SK-N-SH treated with all-trans-retinoic acid at 6 μM for 48 hours (cell line): ENCODE measurements around the gene CD63.

Experiments used
- CSDC2 ChIP-seq: fragments of 250-450 bp; sonication (Bioruptor Pico); IDR thresholded peaks from 2 replicates; pipeline ENCODE4 v1.5.0; 2020; ENCODE audit warnings: mild to moderate bottlenecking, moderate library complexity
- CSRNP3 ChIP-seq: fragments of 250-450 bp; sonication (Bioruptor Pico); IDR thresholded peaks from 2 replicates; pipeline ENCODE4 v1.5.1; 2021; ENCODE audit warnings: mild to moderate bottlenecking, moderate library complexity
- ESRRG ChIP-seq: fragments of 250-450 bp; sonication (Bioruptor Pico); IDR thresholded peaks from 2 replicates; pipeline ENCODE4 v1.6.1; 2021; ENCODE audit warnings: mild to moderate bottlenecking
- OSR1 ChIP-seq: fragments of 250-450 bp; sonication (Bioruptor Pico); IDR thresholded peaks from 2 replicates; pipeline ENCODE4 v1.8.0; 2022; ENCODE audit warnings: moderate library complexity, mild to moderate bottlenecking, inconsistent platforms
- PATZ1 ChIP-seq: fragments of 250-450 bp; sonication (Bioruptor Pico); IDR thresholded peaks from 2 replicates; pipeline ENCODE4 v1.8.0; 2020; ENCODE audit warnings: mild to moderate bottlenecking, moderate library complexity, borderline replicate concordance
- RARB ChIP-seq: fragments of 250-450 bp; sonication (Bioruptor Pico); IDR thresholded peaks from 2 replicates; pipeline ENCODE4 v1.8.0; 2021; ENCODE audit warnings: mild to moderate bottlenecking, moderate library complexity
- SNAI2 ChIP-seq: fragments of 250-450 bp; sonication (Bioruptor Pico); IDR thresholded peaks from 2 replicates; pipeline ENCODE4 v1.5.0; 2020; ENCODE audit warnings: mild to moderate bottlenecking, moderate library complexity
- ZFP30 ChIP-seq: fragments of 450-650 bp; formaldehyde crosslinking; IDR thresholded peaks from 2 replicates; pipeline ENCODE4 v1.5.0; 2022; ENCODE audit warnings: mild to moderate bottlenecking, moderate library complexity
- ZNF565 ChIP-seq: fragments of 450-650 bp; formaldehyde crosslinking; conservative IDR thresholded peaks from 2 replicates; pipeline ENCODE4 v1.5.0; 2020; ENCODE audit warnings: low read depth, mild to moderate bottlenecking, moderate library complexity
- ZNF8 ChIP-seq: fragments of 450-650 bp; formaldehyde crosslinking; IDR thresholded peaks from 2 replicates; pipeline ENCODE4 v1.5.0; 2020; ENCODE audit warnings: mild to moderate bottlenecking, moderate library complexity

GRCh38 chr12:55728186-55728938, 447 bp downstream of the CD63 start:
- TF ChIP-seq CSRNP3 (CRISPR knock-in tag) (no peak), SNAI2 (CRISPR knock-in tag) (no peak), ZNF565 (CRISPR knock-in tag) (no peak), ZFP30 (CRISPR knock-in tag) (no peak), ESRRG (no peak), CSDC2 (CRISPR knock-in tag) (no peak), ZNF8 (CRISPR knock-in tag) (no peak), RARB (CRISPR knock-in tag) (no peak), PATZ1 (CRISPR knock-in tag) (no peak; the same call in 1 of the 2 replicates), OSR1 (CRISPR knock-in tag) (no peak)
